Sigmoid colon (tissue), 3 donors: ENCODE measurements around the gene MAST4.

Source experiments
- POLR2A ChIP-seq, 2 donors: fragments of 450-650 bp; IDR thresholded peaks; one replicate each; pipeline ENCODE4 v1.6.1; 2016; ENCODE audit warnings: antibody characterized with exemption in 2 of 2, mild to moderate bottlenecking in 2 of 2, moderate library complexity in 2 of 2
- TF ChIP-seq, protein P1 (sequence below), 4 experiments: fragments of 450-650 bp in 3 of 4; fragments of 200-600 bp in 1 of 4; IDR thresholded peaks; one replicate each; pipeline ENCODE4 v1.5.1; 2016 to 2019; ENCODE audit warnings: antibody characterized with exemption in 4 of 4, mild to moderate bottlenecking in 3 of 4, moderate library complexity in 2 of 4

DNA sequence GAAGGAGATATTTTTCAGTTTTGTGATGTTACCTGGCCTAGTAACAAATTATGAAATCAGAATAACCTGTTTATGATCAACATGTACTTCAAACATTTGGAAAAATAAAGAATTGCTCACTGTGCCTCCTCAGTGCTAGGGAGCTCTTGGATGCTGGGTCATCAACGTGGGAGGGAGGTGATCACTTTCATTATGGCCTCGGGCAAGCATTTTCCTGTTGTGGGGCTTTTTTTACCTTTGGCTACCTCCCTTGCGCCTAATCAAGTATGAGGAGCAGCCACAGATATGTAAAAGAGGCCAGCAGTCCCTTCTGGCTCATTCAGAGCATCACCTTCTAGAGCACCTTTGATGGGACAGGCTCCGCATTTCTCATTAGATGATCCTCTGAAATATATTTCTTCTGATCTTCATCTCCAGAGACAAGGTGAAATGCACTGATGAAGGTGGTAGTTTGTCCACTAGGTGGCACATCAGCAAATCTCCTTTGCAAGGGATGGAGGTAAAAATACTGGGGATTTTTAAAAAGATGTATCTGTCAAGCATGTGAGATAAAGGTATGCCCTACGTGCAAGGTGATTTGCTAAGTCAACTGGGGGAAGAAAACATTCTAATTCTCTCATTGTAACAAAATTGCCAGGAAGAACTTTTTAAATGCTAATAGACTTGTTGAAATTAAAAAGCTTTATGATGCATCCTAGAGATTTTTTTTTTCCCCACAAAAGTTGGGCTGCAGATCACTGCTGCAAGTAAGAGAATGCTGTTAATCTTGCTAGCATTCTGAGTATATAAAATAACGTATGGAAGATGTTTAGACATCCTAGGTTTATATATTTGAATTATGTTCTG, 218.2 kb downstream of the MAST4 start:
- no peak for TF ChIP-seq POLR2A (IDR thresholded peaks at IDR 0.05)
- TF ChIP-seq, protein P1, sequence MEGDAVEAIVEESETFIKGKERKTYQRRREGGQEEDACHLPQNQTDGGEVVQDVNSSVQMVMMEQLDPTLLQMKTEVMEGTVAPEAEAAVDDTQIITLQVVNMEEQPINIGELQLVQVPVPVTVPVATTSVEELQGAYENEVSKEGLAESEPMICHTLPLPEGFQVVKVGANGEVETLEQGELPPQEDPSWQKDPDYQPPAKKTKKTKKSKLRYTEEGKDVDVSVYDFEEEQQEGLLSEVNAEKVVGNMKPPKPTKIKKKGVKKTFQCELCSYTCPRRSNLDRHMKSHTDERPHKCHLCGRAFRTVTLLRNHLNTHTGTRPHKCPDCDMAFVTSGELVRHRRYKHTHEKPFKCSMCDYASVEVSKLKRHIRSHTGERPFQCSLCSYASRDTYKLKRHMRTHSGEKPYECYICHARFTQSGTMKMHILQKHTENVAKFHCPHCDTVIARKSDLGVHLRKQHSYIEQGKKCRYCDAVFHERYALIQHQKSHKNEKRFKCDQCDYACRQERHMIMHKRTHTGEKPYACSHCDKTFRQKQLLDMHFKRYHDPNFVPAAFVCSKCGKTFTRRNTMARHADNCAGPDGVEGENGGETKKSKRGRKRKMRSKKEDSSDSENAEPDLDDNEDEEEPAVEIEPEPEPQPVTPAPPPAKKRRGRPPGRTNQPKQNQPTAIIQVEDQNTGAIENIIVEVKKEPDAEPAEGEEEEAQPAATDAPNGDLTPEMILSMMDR (IDR thresholded peaks at IDR 0.05), result peak in 3 of 4 experiments; percentile 37 to 72 (median 38)
